Activated CD8-positive, alpha-beta T cell treated with anti-CD3 and anti-CD28 coated beads for 36 hours (primary cell): ENCODE data around the gene ZNF620. TPM values are rescaled to one million over a fixed set of nuclear protein-coding genes. Genes with fewer than 3 reads are reported as not detected.
"Not testable (repeated sequence)": the region's sequence is repeated elsewhere in the genome, so short reads cannot be mapped to it uniquely, and the experiment has no call there.

Experiments
- ATAC-seq: fragments of 200-7000 bp; cut with Tn5 transposase; one replicate; pipeline ENCODE4 v1.10.0; 2021; ENCODE audit warnings: mild to moderate bottlenecking, moderate library complexity
- CTCF ChIA-PET: fragments of 350-600 bp; sonication (Branson Sonifier 250); formaldehyde crosslinking; loops from one replicate; lab custom pipeline; 2021; ENCODE audit warnings: antibody characterized with exemption; lab: Charles Lee
- POLR2A ChIA-PET: fragments of 350-600 bp; sonication (Branson Sonifier 250); formaldehyde crosslinking; loops from one replicate; lab custom pipeline; 2021; ENCODE audit warnings: antibody characterized with exemption; lab: Charles Lee
- DNase-seq: peaks from one replicate; pipeline ENCODE4 v3.0.0-alpha.2; 2020
- H3K27ac Mint-ChIP-seq: one replicate; pipeline ENCODE4 v1.8.0; 2021; ENCODE audit warnings: mild to moderate bottlenecking, mixed read lengths
- H3K27me3 Mint-ChIP-seq: one replicate; pipeline ENCODE4 v1.8.0; 2021; ENCODE audit warnings: mixed read lengths
- H3K36me3 Mint-ChIP-seq: one replicate; pipeline ENCODE4 v1.8.0; 2021; ENCODE audit warnings: low read depth, mixed read lengths
- H3K4me1 Mint-ChIP-seq: one replicate; pipeline ENCODE4 v1.8.0; 2021; ENCODE audit warnings: low read depth, mixed read lengths
- H3K4me3 Mint-ChIP-seq: one replicate; pipeline ENCODE4 v1.8.0; 2021; ENCODE audit warnings: mild to moderate bottlenecking, moderate library complexity, mixed read lengths
- H3K9me3 Mint-ChIP-seq: one replicate; pipeline ENCODE4 v1.8.0; 2021; ENCODE audit warnings: mixed read lengths
- intact Hi-C: fragments of 100-400 bp; cut with micrococcal nuclease; formaldehyde crosslinking; loops from one replicate; pipeline ENCODE4 v1.10.0; 2022
- total RNA-seq, 2 experiments: library from RNA; stranded (reverse); gene quantifications; one replicate each; pipeline ENCODE4 v1.2.3, GENCODE V29; 2021
- TF ChIP-seq, protein P1 (sequence below): fragments of 200-600 bp; IDR thresholded peaks from one replicate; pipeline ENCODE4 v1.8.0; 2022; ENCODE audit warnings: antibody characterized with exemption, mild to moderate bottlenecking

The ZNF620 gene
- 1 to 10 TPM; 2.5 to 3.6 TPM for total RNA-seq

DNA sequence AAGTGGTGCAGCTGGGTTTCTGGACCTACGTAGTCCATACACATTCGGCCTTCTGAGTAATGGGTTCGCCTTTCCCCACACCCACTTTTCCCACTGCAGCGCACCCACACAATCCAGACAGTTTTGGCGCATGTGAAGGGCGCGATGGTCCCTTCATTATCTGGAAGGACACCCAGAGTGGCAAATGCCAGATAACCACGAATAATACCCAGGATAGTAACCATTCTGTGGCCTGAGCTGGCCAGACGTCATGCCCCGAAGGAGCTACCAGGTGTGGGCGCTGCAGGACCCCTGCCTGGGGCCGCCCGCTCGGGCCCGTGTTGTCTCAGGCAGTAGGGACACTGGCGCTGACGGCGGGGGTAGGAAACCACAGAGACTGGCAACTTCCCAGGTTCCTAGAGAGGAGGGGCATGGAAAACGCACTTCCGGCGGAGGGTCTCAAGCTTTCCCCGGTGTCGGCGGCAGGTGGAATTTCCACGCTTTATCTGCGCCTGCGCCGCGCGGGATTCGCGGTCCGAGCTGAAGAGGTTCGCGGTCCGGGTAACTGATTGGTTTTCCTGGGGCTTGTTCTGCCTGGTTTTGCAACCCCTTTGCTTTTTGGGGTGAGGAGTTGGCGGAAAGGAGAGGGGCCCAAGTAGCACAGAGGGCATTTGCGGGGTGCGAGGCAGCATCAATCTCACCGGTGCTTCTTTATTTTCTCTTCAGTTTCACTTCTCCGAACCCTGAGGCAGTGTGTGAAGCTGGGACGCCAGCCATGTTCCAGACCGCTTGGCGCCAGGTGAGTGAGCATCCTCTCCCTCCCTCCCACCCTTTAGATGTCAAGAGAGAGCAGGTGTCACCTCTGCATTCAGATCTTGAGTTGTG is at the start of gene ZNF620:
ZNF620 (plus strand) TSS at position 441 of the 864 bp plus-strand sequence; CDS start at position 755, 314 bp downstream.
- TF ChIP-seq, protein P1, sequence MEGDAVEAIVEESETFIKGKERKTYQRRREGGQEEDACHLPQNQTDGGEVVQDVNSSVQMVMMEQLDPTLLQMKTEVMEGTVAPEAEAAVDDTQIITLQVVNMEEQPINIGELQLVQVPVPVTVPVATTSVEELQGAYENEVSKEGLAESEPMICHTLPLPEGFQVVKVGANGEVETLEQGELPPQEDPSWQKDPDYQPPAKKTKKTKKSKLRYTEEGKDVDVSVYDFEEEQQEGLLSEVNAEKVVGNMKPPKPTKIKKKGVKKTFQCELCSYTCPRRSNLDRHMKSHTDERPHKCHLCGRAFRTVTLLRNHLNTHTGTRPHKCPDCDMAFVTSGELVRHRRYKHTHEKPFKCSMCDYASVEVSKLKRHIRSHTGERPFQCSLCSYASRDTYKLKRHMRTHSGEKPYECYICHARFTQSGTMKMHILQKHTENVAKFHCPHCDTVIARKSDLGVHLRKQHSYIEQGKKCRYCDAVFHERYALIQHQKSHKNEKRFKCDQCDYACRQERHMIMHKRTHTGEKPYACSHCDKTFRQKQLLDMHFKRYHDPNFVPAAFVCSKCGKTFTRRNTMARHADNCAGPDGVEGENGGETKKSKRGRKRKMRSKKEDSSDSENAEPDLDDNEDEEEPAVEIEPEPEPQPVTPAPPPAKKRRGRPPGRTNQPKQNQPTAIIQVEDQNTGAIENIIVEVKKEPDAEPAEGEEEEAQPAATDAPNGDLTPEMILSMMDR: no peak
- DNase-seq (peak; percentile 53), ATAC-seq (peak; percentile 79)
- Mint-ChIP-seq H3K4me3 (peak within 1 kb of the TSS; percentile 91), H3K36me3 (peaks cover 4% of the 10 kb centered on the region), H3K27ac (peak within 1 kb of the TSS; percentile 90), H3K9me3 (no peaks in the 10 kb centered on the region), H3K4me1 (peaks cover 17% of the 10 kb centered on the region), H3K27me3 (no peaks in the 10 kb centered on the region)
- CTCF ChIA-PET: interaction anchor here (0.6 to 1.9 kb wide), 8 partner anchors 12 to 185 kb away, joined by 3 to 8 read pairs (median 4); partner anchors contain the start of gene ZNF621
- intact Hi-C loops: no loop called here
- POLR2A ChIA-PET: interaction anchor here (0.6 to 1.7 kb wide), 5 partner anchors 19 to 506 kb away, joined by 3 to 11 read pairs (median 5); partner anchors contain the start of gene ZNF621

DNA sequence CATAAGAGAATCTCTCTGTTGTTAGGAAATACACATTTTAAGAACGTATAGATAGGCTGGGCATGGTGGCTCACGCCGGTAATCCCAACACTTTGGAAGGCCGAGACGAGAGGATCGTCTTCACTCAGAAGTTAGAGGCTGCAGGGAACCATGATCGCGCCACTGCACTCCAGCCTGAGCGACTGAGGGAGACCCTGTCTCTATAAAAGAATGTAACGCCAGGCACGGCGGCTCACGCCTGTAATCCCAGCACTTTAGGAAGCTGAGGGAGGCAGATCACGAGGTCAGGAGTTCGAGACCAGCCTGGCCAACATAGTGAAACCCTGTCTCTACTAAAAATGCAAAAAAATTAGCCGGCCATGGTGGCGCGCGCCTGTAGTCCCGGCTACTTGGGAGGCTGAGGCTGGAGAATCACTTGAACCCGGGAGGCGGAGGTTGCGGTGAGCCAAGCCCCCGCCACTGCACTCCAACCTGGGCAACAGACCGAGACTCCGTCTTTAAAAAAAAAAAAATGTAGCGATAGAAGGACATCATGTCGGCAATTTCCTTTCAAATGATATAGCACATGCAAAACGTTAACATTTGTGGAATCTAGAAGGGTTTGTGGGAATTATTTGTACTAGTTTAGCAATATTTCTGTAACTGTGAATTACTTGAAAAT is 49.4 kb upstream of the ZNF620 start:
- Mint-ChIP-seq H3K36me3 (peaks cover 42% of the 10 kb centered on the region), H3K4me1 (peaks cover 52% of the 10 kb centered on the region), H3K4me3 (peak overlapping the region; percentile 88), H3K27me3 (no peaks in the 10 kb centered on the region), H3K27ac (peak overlapping the region; percentile 91), H3K9me3 (no peaks in the 10 kb centered on the region)
- CTCF ChIA-PET: interaction anchor here (1.2 to 1.6 kb wide), 2 partner anchors 139 to 148 kb away, joined by 3 to 4 read pairs; no protein-coding TSS in a partner anchor
- TF ChIP-seq, protein P1: no peak
- intact Hi-C loops: loop anchor here (5.0 kb wide), 1 partner anchor 144 kb away; no protein-coding TSS in a partner anchor
- no peak for ATAC-seq
- POLR2A ChIA-PET: interaction anchor here (0.6 to 4.1 kb wide), 10 partner anchors 9 to 145 kb away, joined by 3 to 26 read pairs (median 4); partner anchors contain the start of genes ZNF619 and ZNF621
- DNase-seq: no peak

DNA sequence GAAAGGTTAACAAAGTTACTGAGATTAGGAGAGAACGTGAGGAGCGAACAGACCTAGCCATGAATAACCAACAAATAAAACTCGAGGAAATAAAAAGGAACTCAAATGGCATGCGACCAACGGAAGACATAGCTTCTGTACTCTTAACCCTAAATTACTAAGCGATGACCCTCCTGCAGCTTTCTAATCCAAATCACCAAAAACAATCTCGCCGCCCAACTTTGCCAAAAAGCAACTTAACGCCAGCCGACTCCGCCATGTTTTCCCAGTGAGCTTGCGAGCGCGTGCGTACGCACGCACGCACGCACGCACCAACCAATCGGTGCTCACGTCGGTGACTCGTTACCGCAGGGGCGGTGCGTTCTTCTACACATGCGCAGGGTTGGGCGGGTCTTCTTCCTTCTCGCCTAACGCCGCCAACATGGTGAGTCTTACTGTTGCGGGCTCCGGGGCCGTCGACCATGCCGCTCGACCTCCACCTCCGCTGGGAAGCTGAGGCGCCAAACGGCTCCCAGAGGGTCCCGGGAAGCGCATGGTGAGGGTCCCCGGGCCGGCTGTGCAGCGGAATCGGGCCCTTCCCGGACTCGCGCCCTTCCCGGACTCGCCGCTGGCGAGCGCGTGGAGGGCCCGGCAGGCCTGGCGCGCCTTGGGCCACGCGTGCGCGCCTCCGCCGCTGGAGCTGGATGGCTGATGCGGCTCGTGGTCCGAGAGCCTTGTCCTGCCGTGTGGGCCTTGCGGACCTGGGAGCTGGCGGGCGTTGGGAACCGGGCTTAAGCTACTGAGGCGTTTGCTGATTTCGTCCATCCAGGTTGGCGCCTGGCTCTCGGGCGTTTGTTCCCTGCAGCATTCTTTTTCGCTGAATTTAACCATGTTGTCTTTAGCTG is 48.7 kb upstream of the ZNF620 start, which contains the start of gene RPL14:
RPL14 (plus strand) TSS at position 400 of the 884 bp plus-strand sequence; CDS start at position 533, 133 bp downstream.
- DNase-seq: peak; percentile 97
- Mint-ChIP-seq H3K27me3 (no peaks in the 10 kb centered on the region), H3K36me3 (peaks cover 49% of the 10 kb centered on the region)

GRCh38 chr3:40458473-40458872 is 47.4 kb upstream of the ZNF620 start:
- ATAC-seq (no peak), DNase-seq (no peak)
- peak overlapping the region; percentile 88 for H3K4me3 Mint-ChIP-seq
- TF ChIP-seq, protein P1: no peak
- ChIA-PET CTCF (no interaction called here), POLR2A (interaction anchor here (0.7 to 4.1 kb wide), 9 partner anchors 12 to 1044 kb away, joined by 3 to 26 read pairs (median 4); partner anchors contain the start of gene ZNF619)
- H3K27ac Mint-ChIP-seq: peak overlapping the region; percentile 91
- no peaks in the 10 kb centered on the region for H3K27me3 Mint-ChIP-seq
- H3K4me1 Mint-ChIP-seq: peaks cover 49% of the 10 kb centered on the region
- intact Hi-C loops: loop anchor here (5.0 kb wide), 1 partner anchor 146 kb away; no protein-coding TSS in a partner anchor
- H3K36me3 Mint-ChIP-seq: peaks cover 58% of the 10 kb centered on the region
- no peaks in the 10 kb centered on the region for H3K9me3 Mint-ChIP-seq

More for the DNA sequence above, 48.7 kb upstream of the ZNF620 start, which contains the start of gene RPL14:
- H3K9me3 Mint-ChIP-seq: no peaks in the 10 kb centered on the region
- CTCF ChIA-PET: interaction anchor here (1.2 to 1.6 kb wide), 2 partner anchors 140 to 148 kb away, joined by 3 to 4 read pairs; no protein-coding TSS in a partner anchor
- H3K4me1 Mint-ChIP-seq: peaks cover 52% of the 10 kb centered on the region
- POLR2A ChIA-PET: interaction anchor here (0.6 to 4.1 kb wide), 14 partner anchors 8 to 148 kb away, joined by 3 to 26 read pairs (median 4); partner anchors contain the start of genes ZNF619 and ZNF621
- intact Hi-C loops: loop anchor here (5.0 kb wide), 1 partner anchor 145 kb away; no protein-coding TSS in a partner anchor
- peak; percentile 74 for ATAC-seq
- TF ChIP-seq, protein P1: no peak
- peak within 1 kb of the TSS; percentile 88 for H3K4me3 Mint-ChIP-seq
- H3K27ac Mint-ChIP-seq: peak within 1 kb of the TSS; percentile 91

DNA sequence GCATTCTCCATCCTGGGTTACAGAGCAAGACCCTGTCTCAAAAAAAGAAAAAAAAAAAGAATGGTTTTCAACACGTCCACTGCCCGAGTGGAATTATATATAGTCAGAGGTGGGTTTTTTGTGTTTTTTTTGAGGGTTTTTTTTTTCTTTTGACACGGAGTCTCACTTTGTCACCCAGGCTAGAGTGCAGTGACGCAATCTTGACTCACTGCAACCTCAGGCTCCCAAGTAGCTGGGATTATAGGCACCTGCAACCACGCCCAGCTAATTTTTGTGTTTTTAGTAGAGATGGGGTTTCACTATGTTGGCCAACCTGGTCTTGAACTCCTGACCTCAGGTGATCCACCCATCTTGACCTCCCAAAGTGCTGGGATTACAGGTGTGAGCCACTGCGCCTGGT is 45.4 kb upstream of the ZNF620 start:
- DNase-seq: peak; percentile 22
- peak overlapping the region; percentile 29 for H3K4me3 Mint-ChIP-seq
- H3K27ac Mint-ChIP-seq: peak overlapping the region; percentile 74
- H3K36me3 Mint-ChIP-seq: peaks cover 74% of the 10 kb centered on the region
- H3K9me3 Mint-ChIP-seq, intact Hi-C loops, H3K27me3 Mint-ChIP-seq, CTCF ChIA-PET, ATAC-seq: not testable (repeated sequence)
- peaks cover 47% of the 10 kb centered on the region for H3K4me1 Mint-ChIP-seq
- POLR2A ChIA-PET: interaction anchor here (0.5 to 4.1 kb wide), 4 partner anchors 9 to 49 kb away, joined by 3 to 26 read pairs (median 6); partner anchors contain the start of gene ZNF619
